NB4 (cell line): ENCODE results near the gene LBR.
A peak's percentile ranks its signal among the peaks of the same experiment; 100 is the strongest.

Source experiments
- DNase-seq: peaks from one replicate; pipeline ENCODE4 v3.0.0; 2010; ENCODE audit warnings: low read depth
- H3K4me3 ChIP-seq: one replicate; pipeline ENCODE4 v1.5.1; 2011; ENCODE audit warnings: mild to moderate bottlenecking, low read depth, low read length, moderate library complexity
- CTCF ChIP-seq: IDR thresholded peaks from one replicate; pipeline ENCODE4 v1.5.1; 2012; ENCODE audit warnings: low read depth, low read length
- MAX ChIP-seq: IDR thresholded peaks from 2 replicates; pipeline ENCODE4 v1.6.1; 2011; ENCODE audit warnings: low read depth, low read length
- MYC ChIP-seq: IDR thresholded peaks from 2 replicates; pipeline ENCODE4 v1.6.1; 2011; ENCODE audit warnings: low read depth, low read length
- POLR2A ChIP-seq: IDR thresholded peaks from 2 replicates; pipeline ENCODE4 v1.6.1; 2011; ENCODE audit warnings: mild to moderate bottlenecking; ENCODE audit not compliant: insufficient read length; ENCODE audit errors: extremely low read depth

The LBR gene

GRCh38 chr1:225468270-225469020, 40.6 kb upstream of the LBR start:
- TF ChIP-seq POLR2A (no peak), MYC (no peak), CTCF (no peak), MAX (no peak)
- DNase-seq, result no peak
- no peak overlapping the region for H3K4me3 ChIP-seq

- peak; percentile 94 for DNase-seq
- H3K4me3 ChIP-seq, result peak overlapping the region; percentile 70
These were observed 39.6 kb upstream of the LBR start for GRCh38 chr1:225467193-225468020.

GRCh38 chr1:225466848-225467192, 39.0 kb upstream of the LBR start:
- no peak for DNase-seq
- no peak for TF ChIP-seq POLR2A
- TF ChIP-seq MAX, result no peak
- no peak for TF ChIP-seq CTCF
- TF ChIP-seq MYC, result no peak
- H3K4me3 ChIP-seq, result peak overlapping the region; percentile 70

More at GRCh38 chr1:225467193-225468020, 39.6 kb upstream of the LBR start:
- TF ChIP-seq CTCF (no peak), MYC (peak; percentile 75), POLR2A (peak; percentile 80), MAX (peak; percentile 69)

- TF ChIP-seq CTCF (no peak), POLR2A (no peak), MAX (no peak), MYC (no peak)
- no peak for DNase-seq
- no peak overlapping the region for H3K4me3 ChIP-seq
These were observed 38.1 kb upstream of the LBR start for GRCh38 chr1:225465793-225466517.

- H3K4me3 ChIP-seq, result no peak overlapping the region
- DNase-seq, result peak; percentile 41
- TF ChIP-seq MYC, result no peak
- no peak for TF ChIP-seq MAX
- TF ChIP-seq CTCF, result no peak
- TF ChIP-seq POLR2A, result no peak
These were observed 37.3 kb upstream of the LBR start for GRCh38 chr1:225464851-225465792.
